Keratinocyte (primary cell): ENCODE measurements around the gene CCNA2. TPM values are rescaled to one million over a fixed set of nuclear protein-coding genes. Genes with fewer than 3 reads are reported as not detected.

ENCODE experiments used
- DNase-seq: peaks from one replicate; pipeline ENCODE4 v3.0.0-alpha.2; 2011; ENCODE audit warnings: low read depth, missing footprints, low spot score
- FAIRE-seq: peaks from 2 replicates; lab custom pipeline; 2011; peaks lifted over from hg19 to GRCh38; lab: Jason Lieb, UNC
- H2AFZ ChIP-seq: 2 replicates; pipeline ENCODE4 v1.6.0; 2012; ENCODE audit warnings: low read length, control low read depth, inconsistent platforms; ENCODE audit not compliant: control insufficient read depth
- H3K27ac ChIP-seq: 2 replicates; pipeline ENCODE4 v1.5.1; 2011; ENCODE audit warnings: low read length; ENCODE audit not compliant: control insufficient read depth, insufficient read depth
- H3K27me3 ChIP-seq: 3 replicates; pipeline ENCODE4 v1.6.0; 2011; ENCODE audit warnings: low read length; ENCODE audit not compliant: control insufficient read depth, insufficient read depth; ENCODE audit errors: extremely low read depth
- H3K36me3 ChIP-seq, 2 experiments: 2 replicates in 1 of 2; 3 replicates in 1 of 2; pipeline ENCODE4 v1.5.1; 2011; ENCODE audit warnings: low read length in 2 of 2, mild to moderate bottlenecking in 1 of 2; ENCODE audit not compliant: control insufficient read depth in 2 of 2, insufficient read depth in 2 of 2; ENCODE audit errors: extremely low read depth in 1 of 2
- H3K4me1 ChIP-seq: 3 replicates; pipeline ENCODE4 v1.5.1; 2011; ENCODE audit warnings: low read length; ENCODE audit not compliant: control insufficient read depth, insufficient read depth; ENCODE audit errors: extremely low read depth
- H3K4me2 ChIP-seq: 3 replicates; pipeline ENCODE4 v1.6.0; 2011; ENCODE audit warnings: low read depth, low read length; ENCODE audit not compliant: control insufficient read depth, insufficient read depth; ENCODE audit errors: extremely low read depth
- H3K4me3 ChIP-seq, 3 experiments: fragments of 200-600 bp in 1 of 3; sonication (generic) in 1 of 3; 2 replicates in 2 of 3; 3 replicates in 1 of 3; pipeline ENCODE4 v1.5.1; 2011 to 2016; ENCODE audit warnings: low read length in 3 of 3, mild to moderate bottlenecking in 3 of 3, control low read depth in 2 of 3, inconsistent platforms in 1 of 3, low read depth in 1 of 3, mixed read lengths in 1 of 3, mixed run types in 1 of 3, moderate library complexity in 1 of 3; ENCODE audit not compliant: control insufficient read depth in 2 of 3, insufficient read depth in 2 of 3; ENCODE audit errors: extremely low read depth in 1 of 3
- H3K79me2 ChIP-seq: 2 replicates; pipeline ENCODE4 v1.6.0; 2012; ENCODE audit warnings: low read length; ENCODE audit not compliant: control insufficient read depth, insufficient read depth
- H3K9ac ChIP-seq: 3 replicates; pipeline ENCODE4 v1.6.0; 2011; ENCODE audit warnings: low read length; ENCODE audit not compliant: control insufficient read depth, insufficient read depth; ENCODE audit errors: extremely low read depth
- H3K9me1 ChIP-seq: 3 replicates; pipeline ENCODE4 v1.6.0; 2011; ENCODE audit warnings: low read length; ENCODE audit not compliant: control insufficient read depth, insufficient read depth; ENCODE audit errors: extremely low read depth
- H3K9me3 ChIP-seq: 2 replicates; pipeline ENCODE4 v1.5.1; 2012; ENCODE audit warnings: low read depth, low read length; ENCODE audit not compliant: control insufficient read depth
- H4K20me1 ChIP-seq: 3 replicates; pipeline ENCODE4 v1.6.0; 2011; ENCODE audit warnings: low read length; ENCODE audit not compliant: control insufficient read depth, insufficient read depth; ENCODE audit errors: extremely low read depth
- CTCF ChIP-seq, 3 experiments: IDR thresholded peaks in 1 of 3; conservative IDR thresholded peaks in 1 of 3; optimal IDR thresholded peaks in 1 of 3; 2 replicates in 2 of 3; 3 replicates in 1 of 3; pipeline versions ENCODE3 to v1.5.1; 2011; ENCODE audit warnings: low read length in 3 of 3, mild to moderate bottlenecking in 3 of 3, moderate library complexity in 2 of 3, control low read depth in 1 of 3, inconsistent platforms in 1 of 3; ENCODE audit not compliant: insufficient read depth in 2 of 3; ENCODE audit errors: extremely low read depth in 1 of 3
- EZH2 ChIP-seq: IDR thresholded peaks from one replicate; pipeline ENCODE4 v1.6.1; 2012; ENCODE audit warnings: inconsistent platforms, mild to moderate bottlenecking, low read length, moderate library complexity
- dilution Hi-C: fragments of 300-500 bp; cut with MboI; formaldehyde crosslinking; loops from one replicate; pipeline ENCODE4 v1.7.0; 2020; ENCODE audit warnings: low sequenced_read_pairs; ENCODE audit not compliant: extremely low pct_ligation_motif_present
- polyA plus RNA-seq, 5 experiments: library from polyadenylated mRNA; depleted of rRNA in 3 of 5; stranded (reverse) in 3 of 5; stranded (forward) in 1 of 5; unstranded in 1 of 5; fragments of >200 nt; gene quantifications; 1 replicate in 1 of 5; 2 replicates in 3 of 5; 3 replicates in 1 of 5; pipeline versions ENCODE4 v1.2.1 to v1.2.3, GENCODE V29; 2011 to 2012; ENCODE audit warnings: missing spikeins in 2 of 5, low read depth in 1 of 5, low replicate concordance in 1 of 5

The CCNA2 gene
- polyA plus RNA-seq, 1 donor (not counting 4 experiments of a cell fraction or from before 2014, with no cell fraction given), result 27.4 TPM

DNA sequence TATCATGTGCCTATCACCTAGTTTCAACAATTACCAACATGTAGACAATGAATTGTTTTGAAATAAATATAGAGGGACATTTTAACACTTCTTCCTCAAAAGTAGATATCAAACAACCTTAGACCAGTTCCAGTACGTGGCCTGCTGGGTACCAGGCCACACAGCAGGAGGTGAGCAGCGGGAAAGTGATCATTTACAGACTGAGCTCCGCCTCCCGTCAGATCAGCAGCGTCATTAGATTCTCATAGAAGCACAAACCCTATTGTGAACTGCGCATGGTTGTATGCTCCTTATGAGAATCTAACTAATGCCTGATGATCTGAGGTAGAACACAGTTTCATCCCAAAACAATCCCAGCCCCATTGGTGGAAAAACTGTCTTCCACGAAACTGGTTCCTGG, 40.1 kb upstream of the CCNA2 start:
- no peak for DNase-seq
- Histone ChIP-seq H3K9ac (no peak overlapping the region), H3K36me3 (peaks cover 3 to 6% of the 10 kb centered on the region in 2 experiments), H4K20me1 (no peaks in the 10 kb centered on the region), H3K79me2 (peaks cover 2% of the 10 kb centered on the region), H3K27ac (no peak overlapping the region), H3K9me1 (no peaks in the 10 kb centered on the region), H3K27me3 (no peaks in the 10 kb centered on the region), H3K9me3 (no peaks in the 10 kb centered on the region), H3K4me3 (no peak overlapping the region), H2AFZ (no peak overlapping the region), H3K4me2 (no peak overlapping the region), H3K4me1 (peaks cover 3% of the 10 kb centered on the region)
- TF ChIP-seq EZH2 (no peak), CTCF (optimal IDR thresholded peaks at IDR 0.05 in 1 of 3, IDR thresholded peaks at IDR 0.05 in 1 of 3, conservative IDR thresholded peaks at IDR 0.05 in 1 of 3; ENCODE audit: extremely low read depth in 1 of 3, insufficient read depth in 2 of 3, low read length in 3 of 3) (no peak)
- no peak for FAIRE-seq
- dilution Hi-C loops, result no loop called here

DNA sequence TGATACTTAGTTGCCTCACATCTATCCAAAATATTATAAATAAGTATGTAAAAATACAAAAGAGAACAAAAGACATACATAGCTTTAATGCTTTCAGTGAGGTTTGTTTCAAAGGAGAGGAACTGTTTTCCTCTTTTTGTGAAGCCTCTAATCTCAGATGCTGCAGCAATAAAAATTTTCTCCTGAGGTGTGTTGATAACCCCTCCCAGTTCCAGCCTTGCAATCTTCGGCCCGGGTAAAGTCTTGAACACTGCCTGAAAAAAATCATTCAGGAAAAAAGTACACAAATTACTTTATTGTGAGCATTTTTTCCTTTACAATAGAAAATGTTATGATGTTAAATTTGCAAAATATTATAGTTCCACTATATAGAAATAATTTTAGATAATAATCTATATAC, 37.7 kb upstream of the CCNA2 start:
- Histone ChIP-seq H3K9me1 (no peaks in the 10 kb centered on the region), H3K4me1 (no peaks in the 10 kb centered on the region), H3K36me3 (peaks cover 3 to 6% of the 10 kb centered on the region in 2 experiments), H3K27ac (no peak overlapping the region), H3K4me2 (no peak overlapping the region), H3K4me3 (no peak overlapping the region), H4K20me1 (no peaks in the 10 kb centered on the region), H3K9me3 (no peaks in the 10 kb centered on the region), H3K79me2 (no peaks in the 10 kb centered on the region), H3K27me3 (no peaks in the 10 kb centered on the region), H3K9ac (no peak overlapping the region), H2AFZ (no peak overlapping the region)
- TF ChIP-seq EZH2, result no peak
- TF ChIP-seq CTCF (optimal IDR thresholded peaks at IDR 0.05 in 1 of 3, IDR thresholded peaks at IDR 0.05 in 1 of 3, conservative IDR thresholded peaks at IDR 0.05 in 1 of 3; ENCODE audit: extremely low read depth in 1 of 3, insufficient read depth in 2 of 3, low read length in 3 of 3), result no peak
- FAIRE-seq (no peak), DNase-seq (no peak)
- dilution Hi-C loops, result no loop called here
